GM13976 (cell line): ENCODE measurements around the gene HMGXB3.

Source experiments
- DNase-seq: peaks from one replicate; pipeline ENCODE4 v3.0.0; 2012; ENCODE audit warnings: low spot score
- in situ Hi-C: fragments of 300-500 bp; cut with MboI; formaldehyde crosslinking; loops from one replicate; pipeline ENCODE4 v1.12.0; 2022; ENCODE audit warnings: low sequenced_read_pairs, mixed read lengths, inconsistent platforms; ENCODE audit not compliant: unreplicated experiment
- TF ChIP-seq, protein P1 (sequence below): IDR thresholded peaks from 2 replicates; pipeline ENCODE4 v1.5.1; 2012; ENCODE audit warnings: borderline replicate concordance, mild to moderate bottlenecking; ENCODE audit not compliant: insufficient read depth; ENCODE audit errors: extremely low read depth, missing control alignments, control extremely low read depth

HMGXB3 gene

DNA sequence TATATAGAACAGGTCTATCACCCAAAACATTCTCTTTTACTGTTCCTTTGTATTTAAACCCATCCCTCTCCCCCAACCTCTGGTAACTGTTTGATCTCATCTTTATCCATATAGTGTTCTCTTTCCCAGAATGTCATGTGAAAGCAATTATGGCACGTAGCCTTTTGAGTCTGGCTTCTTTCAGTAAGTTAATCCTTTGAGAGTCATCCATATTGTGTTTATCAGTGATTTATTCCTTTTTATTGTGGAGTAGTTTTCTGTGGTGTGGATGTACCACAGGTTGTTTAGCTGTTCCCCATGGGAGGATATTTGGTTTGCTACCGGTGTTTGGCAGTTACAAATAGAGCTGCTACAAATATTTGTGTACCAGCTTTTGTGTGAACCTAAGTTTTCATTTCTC, 38.0 kb downstream of the HMGXB3 start:
- DNase-seq, result no peak
- TF ChIP-seq, protein P1, sequence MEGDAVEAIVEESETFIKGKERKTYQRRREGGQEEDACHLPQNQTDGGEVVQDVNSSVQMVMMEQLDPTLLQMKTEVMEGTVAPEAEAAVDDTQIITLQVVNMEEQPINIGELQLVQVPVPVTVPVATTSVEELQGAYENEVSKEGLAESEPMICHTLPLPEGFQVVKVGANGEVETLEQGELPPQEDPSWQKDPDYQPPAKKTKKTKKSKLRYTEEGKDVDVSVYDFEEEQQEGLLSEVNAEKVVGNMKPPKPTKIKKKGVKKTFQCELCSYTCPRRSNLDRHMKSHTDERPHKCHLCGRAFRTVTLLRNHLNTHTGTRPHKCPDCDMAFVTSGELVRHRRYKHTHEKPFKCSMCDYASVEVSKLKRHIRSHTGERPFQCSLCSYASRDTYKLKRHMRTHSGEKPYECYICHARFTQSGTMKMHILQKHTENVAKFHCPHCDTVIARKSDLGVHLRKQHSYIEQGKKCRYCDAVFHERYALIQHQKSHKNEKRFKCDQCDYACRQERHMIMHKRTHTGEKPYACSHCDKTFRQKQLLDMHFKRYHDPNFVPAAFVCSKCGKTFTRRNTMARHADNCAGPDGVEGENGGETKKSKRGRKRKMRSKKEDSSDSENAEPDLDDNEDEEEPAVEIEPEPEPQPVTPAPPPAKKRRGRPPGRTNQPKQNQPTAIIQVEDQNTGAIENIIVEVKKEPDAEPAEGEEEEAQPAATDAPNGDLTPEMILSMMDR, result no peak
- in situ Hi-C loops, result no loop called here

DNA sequence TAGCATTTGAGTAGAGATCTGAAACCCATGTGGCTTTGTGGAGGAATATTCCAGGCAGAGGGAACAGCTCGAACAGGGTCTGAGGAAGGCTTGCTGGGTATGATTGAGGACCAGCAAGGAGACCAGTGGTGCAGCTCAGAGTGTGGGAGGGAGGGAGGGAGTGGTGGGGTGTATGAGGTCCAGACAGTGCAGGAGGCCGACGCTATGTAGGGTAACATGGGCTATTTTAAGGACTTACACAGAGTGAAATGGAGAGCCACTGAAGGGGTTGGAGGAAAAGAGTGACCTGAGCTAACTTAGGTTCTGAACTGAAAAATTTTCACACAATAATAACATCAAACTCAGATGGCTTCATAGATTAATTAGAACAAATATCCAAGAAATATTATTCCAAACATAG, 41.9 kb downstream of the HMGXB3 start:
- TF ChIP-seq, protein P1, result no peak
- DNase-seq, result no peak
- in situ Hi-C loops, result no loop called here

DNA sequence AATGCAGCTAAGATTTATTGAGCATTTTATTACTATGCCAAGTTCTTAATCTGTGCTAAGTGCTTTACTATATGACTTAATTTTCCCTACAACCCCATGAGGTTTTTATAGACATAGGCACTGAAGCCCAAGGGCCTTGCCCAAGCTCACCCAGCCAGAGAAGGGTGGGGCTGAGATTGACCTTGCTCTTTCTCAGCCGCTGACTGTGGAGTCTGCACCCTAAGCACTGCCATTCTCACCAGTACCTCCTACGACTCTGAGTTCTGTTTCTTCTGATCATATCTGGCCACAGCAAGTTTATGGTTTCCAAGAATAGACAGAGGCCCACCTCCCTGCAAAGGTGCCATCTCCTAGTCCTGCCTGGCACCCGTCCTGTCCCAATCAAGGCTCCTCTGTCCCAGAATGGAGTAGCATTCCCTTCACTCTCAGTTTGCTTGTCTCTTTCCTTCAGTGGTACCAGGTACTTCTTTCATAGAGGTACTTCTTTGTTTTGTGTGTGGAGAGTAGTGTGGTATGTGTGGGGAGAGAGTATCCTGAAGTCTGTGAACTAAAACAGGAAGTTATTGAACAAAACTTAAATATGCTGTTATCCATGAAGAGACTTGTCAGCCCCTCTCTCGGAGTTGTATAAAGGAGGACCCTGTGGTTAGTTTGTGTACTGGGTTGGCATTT, 43.3 kb downstream of the HMGXB3 start:
- TF ChIP-seq, protein P1, result no peak
- in situ Hi-C loops, result no loop called here
- no peak for DNase-seq

DNA sequence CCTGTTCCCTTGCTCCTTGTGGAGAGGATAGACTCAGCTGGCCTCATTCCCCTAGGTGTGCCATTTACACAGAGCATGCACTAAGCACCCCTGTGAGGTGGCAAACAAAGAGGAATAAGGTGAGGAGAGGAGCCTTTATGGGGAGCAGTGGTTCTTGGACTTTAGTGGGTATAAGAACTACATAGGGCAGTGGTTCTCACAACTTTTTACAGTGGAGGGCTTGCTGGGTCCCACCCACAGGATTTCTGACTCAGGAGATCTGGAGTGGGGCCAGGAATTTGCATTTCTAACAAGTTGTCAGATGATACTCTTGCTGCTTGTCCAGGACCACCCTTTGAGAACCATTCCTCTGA, 43.8 kb downstream of the HMGXB3 start:
- TF ChIP-seq, protein P1, result no peak
- DNase-seq, result no peak
- in situ Hi-C loops, result no loop called here

DNA sequence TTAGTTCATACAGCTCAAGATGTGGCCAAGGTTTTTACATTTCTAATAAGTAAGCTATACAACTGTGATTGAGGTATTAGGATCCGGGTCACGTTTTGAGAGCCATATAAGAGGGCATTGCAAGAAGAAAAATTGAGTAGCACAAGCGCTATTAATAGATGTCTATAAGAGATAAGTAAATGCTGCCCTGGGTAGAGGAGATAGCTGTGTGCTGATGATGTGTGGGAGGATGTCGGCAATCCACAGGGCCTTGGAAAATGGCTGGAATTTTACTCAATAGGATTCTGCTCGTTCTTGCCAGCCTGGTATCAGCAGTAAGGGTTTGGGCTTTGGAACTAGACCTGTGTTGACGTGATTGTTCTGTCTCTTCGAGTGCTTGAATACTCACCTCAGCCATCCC, 44.2 kb downstream of the HMGXB3 start:
- TF ChIP-seq, protein P1, result no peak
- DNase-seq, result no peak
- in situ Hi-C loops, result no loop called here

- TF ChIP-seq, protein P1, result no peak
- in situ Hi-C loops, result no loop called here
- no peak for DNase-seq
Observed at GRCh38 chr5:150045549-150045948, 45.0 kb downstream of the HMGXB3 start.
